Neural crest cell (in vitro differentiated cells): Measurements from ENCODE around the gene KLK10. TPM values are rescaled to one million over a fixed set of nuclear protein-coding genes. Genes with fewer than 3 reads are reported as not detected.

Source experiments
- DNase-seq: peaks from one replicate; pipeline ENCODE4 v3.0.0; 2021; ENCODE audit warnings: low read depth, mixed read lengths, low spot score
- H3K27ac Mint-ChIP-seq: one replicate; pipeline ENCODE4 v1.8.0; 2021; ENCODE audit warnings: mild to moderate bottlenecking, mixed read lengths; ENCODE audit not compliant: unreplicated experiment
- H3K27me3 Mint-ChIP-seq: 2 replicates; pipeline ENCODE4 v1.8.0; 2021; ENCODE audit warnings: low read depth, mild to moderate bottlenecking, mixed read lengths
- H3K36me3 Mint-ChIP-seq: 2 replicates; pipeline ENCODE4 v1.8.0; 2021; ENCODE audit warnings: low read depth, mild to moderate bottlenecking, mixed read lengths
- H3K4me1 Mint-ChIP-seq: 2 replicates; pipeline ENCODE4 v1.8.0; 2021; ENCODE audit warnings: mixed read lengths
- H3K4me3 Mint-ChIP-seq: one replicate; pipeline ENCODE4 v1.8.0; 2021; ENCODE audit warnings: mild to moderate bottlenecking, mixed read lengths
- H3K9me3 Mint-ChIP-seq: 2 replicates; pipeline ENCODE4 v1.8.0; 2021; ENCODE audit warnings: mixed read lengths
- long read RNA-seq: library from polyadenylated mRNA; unstranded; transcript quantifications from one replicate; pipeline ENCODE4 v2.0.0, GENCODE V29; 2020
- total RNA-seq: library from RNA; stranded (reverse); gene quantifications from 2 replicates; pipeline ENCODE4 v1.2.1, GENCODE V29; 2021
- TF ChIP-seq, protein P1 (sequence below): fragments of 200-600 bp; sonication (generic); conservative IDR thresholded peaks from 2 replicates; pipeline ENCODE4 v1.5.0; 2021; ENCODE audit warnings: antibody characterized with exemption, mild to moderate bottlenecking

Gene KLK10, protein sequence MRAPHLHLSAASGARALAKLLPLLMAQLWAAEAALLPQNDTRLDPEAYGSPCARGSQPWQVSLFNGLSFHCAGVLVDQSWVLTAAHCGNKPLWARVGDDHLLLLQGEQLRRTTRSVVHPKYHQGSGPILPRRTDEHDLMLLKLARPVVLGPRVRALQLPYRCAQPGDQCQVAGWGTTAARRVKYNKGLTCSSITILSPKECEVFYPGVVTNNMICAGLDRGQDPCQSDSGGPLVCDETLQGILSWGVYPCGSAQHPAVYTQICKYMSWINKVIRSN
- not detected in 2 replicates for total RNA-seq
- long read RNA-seq = 0 reads

DNA sequence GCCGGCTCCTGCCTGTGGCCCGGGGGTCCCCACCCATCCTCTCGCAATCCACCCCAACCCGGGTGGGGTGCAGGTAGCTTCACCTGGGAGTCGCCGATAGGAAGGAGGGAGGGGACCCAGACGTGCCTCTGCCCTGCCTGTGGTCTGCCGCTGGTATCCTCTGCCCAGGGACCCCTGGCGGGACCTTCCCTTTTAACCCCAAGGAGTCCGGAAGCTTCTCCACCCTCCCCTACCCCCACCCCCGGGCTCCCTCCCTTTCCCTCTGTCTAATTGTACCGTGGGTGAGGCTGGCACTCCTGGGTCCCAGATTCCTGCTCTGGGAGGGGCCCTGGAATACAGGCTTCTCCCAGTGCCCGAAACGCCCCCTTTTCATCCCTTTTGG, at the start of gene KLK10:
Gene KLK10, minus strand, starts transcription at position 166 of the 382 bp plus-strand sequence. CDS start 579 bp downstream, outside the sequence.
- H3K9me3 Mint-ChIP-seq = no peaks in the 10 kb centered on the region
- no peak within 1 kb of the TSS for H3K4me3 Mint-ChIP-seq
- TF ChIP-seq, protein P1, sequence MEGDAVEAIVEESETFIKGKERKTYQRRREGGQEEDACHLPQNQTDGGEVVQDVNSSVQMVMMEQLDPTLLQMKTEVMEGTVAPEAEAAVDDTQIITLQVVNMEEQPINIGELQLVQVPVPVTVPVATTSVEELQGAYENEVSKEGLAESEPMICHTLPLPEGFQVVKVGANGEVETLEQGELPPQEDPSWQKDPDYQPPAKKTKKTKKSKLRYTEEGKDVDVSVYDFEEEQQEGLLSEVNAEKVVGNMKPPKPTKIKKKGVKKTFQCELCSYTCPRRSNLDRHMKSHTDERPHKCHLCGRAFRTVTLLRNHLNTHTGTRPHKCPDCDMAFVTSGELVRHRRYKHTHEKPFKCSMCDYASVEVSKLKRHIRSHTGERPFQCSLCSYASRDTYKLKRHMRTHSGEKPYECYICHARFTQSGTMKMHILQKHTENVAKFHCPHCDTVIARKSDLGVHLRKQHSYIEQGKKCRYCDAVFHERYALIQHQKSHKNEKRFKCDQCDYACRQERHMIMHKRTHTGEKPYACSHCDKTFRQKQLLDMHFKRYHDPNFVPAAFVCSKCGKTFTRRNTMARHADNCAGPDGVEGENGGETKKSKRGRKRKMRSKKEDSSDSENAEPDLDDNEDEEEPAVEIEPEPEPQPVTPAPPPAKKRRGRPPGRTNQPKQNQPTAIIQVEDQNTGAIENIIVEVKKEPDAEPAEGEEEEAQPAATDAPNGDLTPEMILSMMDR = no peak
- H3K27me3 Mint-ChIP-seq = peaks cover 93% of the 10 kb centered on the region
- DNase-seq = no peak
- H3K4me1 Mint-ChIP-seq = peaks cover 12% of the 10 kb centered on the region
- no peaks in the 10 kb centered on the region for H3K36me3 Mint-ChIP-seq
- no peak within 1 kb of the TSS for H3K27ac Mint-ChIP-seq

DNA sequence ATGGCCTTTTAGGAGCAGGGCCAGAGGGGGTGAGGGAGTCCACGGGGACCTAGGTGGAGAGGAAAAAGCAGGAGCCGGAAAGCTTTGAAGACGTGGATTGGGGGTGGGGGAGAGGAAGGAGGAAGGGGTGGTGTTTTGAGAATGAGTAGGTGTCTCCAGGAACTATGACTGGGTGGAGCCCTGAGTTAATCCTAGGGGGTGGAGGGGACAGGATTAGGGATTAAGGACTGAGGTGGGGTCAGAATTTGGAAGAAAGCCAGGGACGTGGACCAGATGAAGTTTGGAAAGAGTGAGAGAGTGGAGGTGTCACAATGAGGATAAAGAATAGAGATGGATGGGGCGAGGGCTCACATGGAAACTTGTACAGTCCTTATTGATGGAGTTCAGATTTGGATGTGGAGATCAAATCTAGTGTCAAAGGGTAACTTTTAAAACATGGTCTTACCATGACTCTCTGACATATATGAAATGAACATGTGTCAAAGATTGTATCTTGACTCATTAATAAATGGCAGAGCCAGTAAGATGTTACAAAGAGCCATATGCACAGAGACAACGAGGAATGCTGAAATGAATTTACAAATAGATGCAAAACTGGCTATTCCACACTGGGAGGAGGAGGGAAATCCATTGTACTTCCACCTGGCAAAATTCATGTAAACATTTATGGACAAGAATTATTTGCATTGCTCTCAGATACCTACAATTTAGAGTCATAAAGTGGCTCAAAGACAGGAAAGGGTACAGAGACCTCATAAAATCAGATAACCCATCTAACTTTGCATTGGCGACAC, 47.1 kb upstream of the KLK10 start:
- Mint-ChIP-seq H3K27ac (no peak overlapping the region), H3K9me3 (peaks cover 5% of the 10 kb centered on the region), H3K36me3 (no peaks in the 10 kb centered on the region), H3K27me3 (peaks cover 32% of the 10 kb centered on the region), H3K4me1 (peaks cover 4% of the 10 kb centered on the region), H3K4me3 (no peak overlapping the region)
- TF ChIP-seq, protein P1 = no peak
- no peak for DNase-seq

DNA sequence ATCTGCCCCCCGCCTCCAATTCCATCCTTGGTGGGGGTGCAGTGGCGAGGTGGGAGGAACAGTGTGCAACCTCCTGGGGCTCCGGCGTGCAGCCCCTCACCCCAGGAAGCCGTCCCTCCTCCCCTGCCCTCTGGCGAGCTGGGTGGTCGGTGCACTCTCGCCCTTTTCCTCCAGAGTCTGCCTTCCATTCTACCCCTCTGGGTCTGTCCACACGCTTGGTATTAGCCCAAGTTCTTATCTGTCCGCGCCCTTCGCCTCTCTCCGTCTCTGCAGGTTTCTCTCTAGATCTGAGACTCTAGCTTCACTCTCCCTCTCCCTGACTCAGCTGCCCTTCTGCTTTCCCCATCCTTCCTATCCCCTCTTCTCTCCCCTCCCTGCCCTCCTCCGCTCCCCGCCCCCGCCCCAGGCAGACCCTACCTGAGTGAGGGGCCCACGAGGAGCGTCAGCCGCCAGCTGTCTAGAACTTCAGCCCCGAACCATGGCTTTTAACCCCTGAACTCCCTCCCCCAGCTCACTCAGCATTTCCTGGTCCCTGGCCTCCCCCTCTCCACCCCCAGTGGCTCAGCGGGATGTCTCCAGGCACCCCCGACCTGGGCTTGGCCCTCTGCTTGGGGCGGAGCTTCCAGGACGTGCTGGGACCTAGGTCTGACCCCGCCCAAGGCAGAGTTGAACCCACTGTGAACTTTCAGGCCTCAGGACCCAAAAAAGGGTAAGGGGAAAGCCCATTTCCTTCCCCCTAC, 45.9 kb upstream of the KLK10 start:
- DNase-seq = no peak
- Mint-ChIP-seq H3K36me3 (no peaks in the 10 kb centered on the region), H3K4me1 (peaks cover 4% of the 10 kb centered on the region), H3K27ac (no peak overlapping the region), H3K27me3 (peaks cover 44% of the 10 kb centered on the region), H3K4me3 (no peak overlapping the region), H3K9me3 (peaks cover 13% of the 10 kb centered on the region)
- TF ChIP-seq, protein P1 = no peak

DNA sequence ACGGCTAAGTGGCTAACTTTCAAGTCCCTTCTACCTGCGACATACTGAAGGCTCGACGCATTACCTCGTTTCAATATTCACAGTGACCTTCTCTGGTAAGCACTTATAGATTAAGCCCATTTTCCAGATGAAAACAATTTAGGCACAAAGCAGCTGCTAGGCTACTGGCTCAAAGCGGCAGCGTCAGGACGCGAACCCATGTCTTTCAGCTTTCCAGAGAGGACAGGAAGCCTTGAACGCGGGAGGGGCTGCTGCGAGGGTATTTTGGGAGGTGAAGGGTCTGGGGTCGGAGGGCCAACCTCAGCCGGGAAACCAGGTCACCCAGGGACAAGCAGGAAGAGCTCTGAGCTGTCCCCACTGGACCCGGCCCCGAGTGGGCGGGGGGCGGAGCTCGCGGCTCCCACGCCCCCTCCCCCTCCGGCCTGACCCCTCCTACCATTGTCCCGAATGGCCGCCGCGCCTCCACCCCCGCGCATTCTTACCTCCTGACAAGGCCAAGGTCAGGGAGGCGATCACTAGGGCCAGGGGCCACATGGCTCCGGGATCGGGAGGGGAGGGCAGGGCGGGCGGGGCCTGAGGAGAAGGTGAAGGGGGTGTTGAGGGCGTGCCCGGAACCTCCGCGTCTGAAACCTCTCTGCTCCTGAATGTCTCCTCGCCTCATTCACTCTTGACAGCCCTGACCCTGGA, 45.2 kb upstream of the KLK10 start, which contains the start of gene KLK13:
Gene KLK13, minus strand, starts transcription at position 559 of the 687 bp plus-strand sequence. Its CDS starts 25 bp downstream, at position 534.
- Mint-ChIP-seq H3K27me3 (peaks cover 44% of the 10 kb centered on the region), H3K4me3 (peak within 1 kb of the TSS; percentile 7), H3K27ac (no peak within 1 kb of the TSS), H3K9me3 (peaks cover 13% of the 10 kb centered on the region), H3K4me1 (peaks cover 4% of the 10 kb centered on the region), H3K36me3 (no peaks in the 10 kb centered on the region)
- TF ChIP-seq, protein P1 = no peak
- no peak for DNase-seq

DNA sequence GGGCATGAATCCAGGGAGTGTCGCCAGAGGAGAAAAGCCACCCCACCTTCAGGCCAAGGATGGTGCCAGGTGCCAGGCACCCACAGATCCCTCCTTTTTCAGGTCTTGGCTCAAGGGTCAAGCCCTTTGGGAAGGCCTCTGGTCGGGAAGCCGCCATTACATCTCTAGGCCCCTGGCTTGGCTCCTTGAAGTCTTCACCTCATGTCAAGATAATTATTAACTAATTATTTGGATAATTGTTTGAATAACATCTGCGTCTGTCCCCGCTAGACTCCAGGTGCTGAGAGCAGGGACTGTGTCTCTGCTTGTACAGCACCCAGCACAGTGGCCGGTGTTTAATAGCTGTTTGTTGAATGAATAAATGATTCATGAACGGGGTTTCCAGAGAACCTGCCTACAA, 44.2 kb upstream of the KLK10 start:
- H3K9me3 Mint-ChIP-seq = peaks cover 13% of the 10 kb centered on the region
- no peak for DNase-seq
- H3K27ac Mint-ChIP-seq = no peak overlapping the region
- peaks cover 47% of the 10 kb centered on the region for H3K27me3 Mint-ChIP-seq
- peaks cover 4% of the 10 kb centered on the region for H3K4me1 Mint-ChIP-seq
- no peak overlapping the region for H3K4me3 Mint-ChIP-seq
- H3K36me3 Mint-ChIP-seq = no peaks in the 10 kb centered on the region
- TF ChIP-seq, protein P1 = no peak
